ENCODE data around the gene NUP88. TPM values are rescaled to one million over a fixed set of nuclear protein-coding genes. Genes with fewer than 3 reads are reported as not detected.

NUP88 gene
- polyA plus RNA-seq, 1 donor (not counting 4 experiments of a cell fraction or from before 2014, with no cell fraction given): 81.5 TPM

DNA sequence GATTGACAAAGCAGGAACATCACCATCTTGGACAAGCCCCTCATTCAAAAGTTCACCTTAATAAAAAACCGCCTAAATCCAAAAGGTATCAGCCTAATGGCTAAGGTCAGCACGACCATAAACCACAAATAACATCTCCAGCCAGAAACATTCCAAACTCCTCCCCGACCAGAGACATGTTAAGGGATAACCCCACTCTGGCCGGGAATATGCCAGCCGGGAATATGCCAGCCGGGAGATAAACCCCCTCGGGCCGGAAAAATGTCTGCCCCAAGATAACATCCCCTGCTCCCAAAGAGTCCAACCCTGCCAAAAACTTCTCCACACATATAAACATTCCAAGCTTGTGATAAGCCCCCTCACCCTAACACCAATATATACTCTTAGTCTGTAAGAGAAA is 48.0 kb upstream of the NUP88 start:
- dilution Hi-C loops (cut with MboI; ENCODE audit: extremely low pct_ligation_motif_present, low sequenced_read_pairs): no loop called here
- Histone ChIP-seq H3K36me3 (ENCODE audit: control insufficient read depth in 2 of 2, extremely low read depth in 1 of 2, insufficient read depth in 2 of 2, low read length in 2 of 2) (peaks cover 0 to 8% of the 10 kb centered on the region in 2 experiments), H3K9me1 (ENCODE audit: control insufficient read depth, extremely low read depth, insufficient read depth, low read length) (peaks cover 2% of the 10 kb centered on the region), H2AFZ (ENCODE audit: control insufficient read depth, low read length) (no peak overlapping the region), H3K27ac (ENCODE audit: control insufficient read depth, insufficient read depth, low read length) (peak overlapping the region; percentile 65), H3K27me3 (ENCODE audit: control insufficient read depth, extremely low read depth, insufficient read depth, low read length) (no peaks in the 10 kb centered on the region), H3K9ac (ENCODE audit: control insufficient read depth, extremely low read depth, insufficient read depth, low read length) (peak overlapping the region; percentile 82), H3K4me2 (ENCODE audit: control insufficient read depth, extremely low read depth, insufficient read depth, low read depth, low read length) (peak overlapping the region; percentile 63), H3K79me2 (ENCODE audit: control insufficient read depth, insufficient read depth, low read length) (peaks cover 63% of the 10 kb centered on the region), H3K9me3 (ENCODE audit: control insufficient read depth, low read depth, low read length) (no peaks in the 10 kb centered on the region), H4K20me1 (ENCODE audit: control insufficient read depth, extremely low read depth, insufficient read depth, low read length) (no peaks in the 10 kb centered on the region), H3K4me3 (ENCODE audit: control insufficient read depth in 2 of 3, extremely low read depth in 1 of 3, insufficient read depth in 2 of 3, low read depth in 1 of 3, low read length in 3 of 3) (peak overlapping the region; percentile 78 to 88 (median 86)), H3K4me1 (ENCODE audit: control insufficient read depth, extremely low read depth, insufficient read depth, low read length) (peaks cover 8% of the 10 kb centered on the region)
- DNase-seq (ENCODE audit: low read depth, low spot score): no peak
- no peak for FAIRE-seq
- no peak for TF ChIP-seq EZH2 (IDR thresholded peaks at IDR 0.05; ENCODE audit: low read length)
- TF ChIP-seq, protein P1, sequence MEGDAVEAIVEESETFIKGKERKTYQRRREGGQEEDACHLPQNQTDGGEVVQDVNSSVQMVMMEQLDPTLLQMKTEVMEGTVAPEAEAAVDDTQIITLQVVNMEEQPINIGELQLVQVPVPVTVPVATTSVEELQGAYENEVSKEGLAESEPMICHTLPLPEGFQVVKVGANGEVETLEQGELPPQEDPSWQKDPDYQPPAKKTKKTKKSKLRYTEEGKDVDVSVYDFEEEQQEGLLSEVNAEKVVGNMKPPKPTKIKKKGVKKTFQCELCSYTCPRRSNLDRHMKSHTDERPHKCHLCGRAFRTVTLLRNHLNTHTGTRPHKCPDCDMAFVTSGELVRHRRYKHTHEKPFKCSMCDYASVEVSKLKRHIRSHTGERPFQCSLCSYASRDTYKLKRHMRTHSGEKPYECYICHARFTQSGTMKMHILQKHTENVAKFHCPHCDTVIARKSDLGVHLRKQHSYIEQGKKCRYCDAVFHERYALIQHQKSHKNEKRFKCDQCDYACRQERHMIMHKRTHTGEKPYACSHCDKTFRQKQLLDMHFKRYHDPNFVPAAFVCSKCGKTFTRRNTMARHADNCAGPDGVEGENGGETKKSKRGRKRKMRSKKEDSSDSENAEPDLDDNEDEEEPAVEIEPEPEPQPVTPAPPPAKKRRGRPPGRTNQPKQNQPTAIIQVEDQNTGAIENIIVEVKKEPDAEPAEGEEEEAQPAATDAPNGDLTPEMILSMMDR (optimal IDR thresholded peaks at IDR 0.05 in 1 of 3, IDR thresholded peaks at IDR 0.05 in 1 of 3, conservative IDR thresholded peaks at IDR 0.05 in 1 of 3; ENCODE audit: extremely low read depth in 1 of 3, insufficient read depth in 2 of 3, low read length in 3 of 3): no peak

DNA sequence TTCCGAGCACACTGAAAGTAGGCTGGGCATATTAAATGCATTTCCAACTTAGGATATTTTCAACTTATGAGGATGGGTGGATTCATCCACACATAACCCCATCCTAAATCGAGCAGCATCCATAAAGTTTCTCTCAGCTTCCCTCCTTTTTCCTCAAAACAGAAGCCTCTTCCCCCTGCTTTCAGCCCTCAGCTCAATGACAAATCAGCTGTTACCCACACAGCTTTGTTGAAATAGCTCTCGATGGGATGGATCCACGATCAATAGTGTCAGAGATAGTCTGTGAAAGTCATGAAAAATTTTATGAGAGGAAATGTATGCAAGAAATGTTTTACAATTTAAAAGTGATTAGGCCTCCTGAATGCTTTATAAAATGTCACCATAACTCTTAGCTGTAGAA is 46.8 kb upstream of the NUP88 start:
- Histone ChIP-seq H3K27me3 (ENCODE audit: control insufficient read depth, extremely low read depth, insufficient read depth, low read length) (no peaks in the 10 kb centered on the region), H3K4me2 (ENCODE audit: control insufficient read depth, extremely low read depth, insufficient read depth, low read depth, low read length) (peak overlapping the region; percentile 63), H3K27ac (ENCODE audit: control insufficient read depth, insufficient read depth, low read length) (no peak overlapping the region), H3K4me1 (ENCODE audit: control insufficient read depth, extremely low read depth, insufficient read depth, low read length) (peaks cover 8% of the 10 kb centered on the region), H3K9me1 (ENCODE audit: control insufficient read depth, extremely low read depth, insufficient read depth, low read length) (peaks cover 2% of the 10 kb centered on the region), H3K4me3 (ENCODE audit: control insufficient read depth in 2 of 3, extremely low read depth in 1 of 3, insufficient read depth in 2 of 3, low read depth in 1 of 3, low read length in 3 of 3) (no peak overlapping the region), H3K9me3 (ENCODE audit: control insufficient read depth, low read depth, low read length) (no peaks in the 10 kb centered on the region), H3K79me2 (ENCODE audit: control insufficient read depth, insufficient read depth, low read length) (peaks cover 67% of the 10 kb centered on the region), H4K20me1 (ENCODE audit: control insufficient read depth, extremely low read depth, insufficient read depth, low read length) (no peaks in the 10 kb centered on the region), H3K9ac (ENCODE audit: control insufficient read depth, extremely low read depth, insufficient read depth, low read length) (no peak overlapping the region), H2AFZ (ENCODE audit: control insufficient read depth, low read length) (no peak overlapping the region), H3K36me3 (ENCODE audit: control insufficient read depth in 2 of 2, extremely low read depth in 1 of 2, insufficient read depth in 2 of 2, low read length in 2 of 2) (peaks cover 0 to 5% of the 10 kb centered on the region in 2 experiments)
- dilution Hi-C loops (cut with MboI; ENCODE audit: extremely low pct_ligation_motif_present, low sequenced_read_pairs): no loop called here
- DNase-seq (ENCODE audit: low read depth, low spot score): no peak
- no peak for FAIRE-seq
- TF ChIP-seq, protein P1 (optimal IDR thresholded peaks at IDR 0.05 in 1 of 3, IDR thresholded peaks at IDR 0.05 in 1 of 3, conservative IDR thresholded peaks at IDR 0.05 in 1 of 3; ENCODE audit: extremely low read depth in 1 of 3, insufficient read depth in 2 of 3, low read length in 3 of 3): no peak
- no peak for TF ChIP-seq EZH2 (IDR thresholded peaks at IDR 0.05; ENCODE audit: low read length)
